ENCODE data around the gene IFT57. TPM values are rescaled to one million over a fixed set of nuclear protein-coding genes. Genes with fewer than 3 reads are reported as not detected.

Gene IFT57
- total RNA-seq, 1 donor from 2014 or later: 27.5 TPM

GRCh38 chr3:108227131-108227530 lies 4.9 kb upstream of the IFT57 start:
- H3K27me3 ChIP-seq (ENCODE audit: insufficient read depth, low read length): no peaks in the 10 kb centered on the region
- TF ChIP-seq EZH2 (IDR thresholded peaks at IDR 0.05; ENCODE audit: insufficient read depth, low read length): no peak

GRCh38 chr3:108225221-108225620 lies 3.0 kb upstream of the IFT57 start:
- FAIRE-seq: no peak
- H3K9me3 Mint-ChIP-seq (ENCODE audit: unreplicated experiment): no peaks in the 10 kb centered on the region

More at GRCh38 chr3:108227131-108227530, 4.9 kb upstream of the IFT57 start:
- Histone ChIP-seq H3K4me2 (ENCODE audit: low read length) (no peak overlapping the region), H2AFZ (ENCODE audit: low read depth, low read length) (no peak overlapping the region), H3K9me3 (ENCODE audit: insufficient read depth, low read depth, low read length) (no peaks in the 10 kb centered on the region), H3K9ac (ENCODE audit: low read length) (no peak overlapping the region), H3K4me1 (ENCODE audit: insufficient read depth, low read length) (no peaks in the 10 kb centered on the region), H4K20me1 (ENCODE audit: insufficient read depth, low read length) (no peaks in the 10 kb centered on the region), H3K79me2 (ENCODE audit: insufficient read depth, low read length) (no peaks in the 10 kb centered on the region), H3K27ac (ENCODE audit: low read depth, low read length) (no peak overlapping the region), H3K4me3 (ENCODE audit: insufficient read depth, low read depth, low read length) (no peak overlapping the region), H3K36me3 (ENCODE audit: insufficient read depth, low read length) (no peaks in the 10 kb centered on the region)
- Mint-ChIP-seq H3K4me3 (ENCODE audit: unreplicated experiment) (no peak overlapping the region), H3K36me3 (ENCODE audit: low read depth, unreplicated experiment) (no peaks in the 10 kb centered on the region), H3K9me3 (ENCODE audit: unreplicated experiment) (no peaks in the 10 kb centered on the region), H3K27ac (ENCODE audit: unreplicated experiment) (no peak overlapping the region), H3K27me3 (ENCODE audit: low read depth, unreplicated experiment) (peaks cover 2% of the 10 kb centered on the region), H3K4me1 (ENCODE audit: low read depth, unreplicated experiment) (no peaks in the 10 kb centered on the region)
- DNase-seq (ENCODE audit: low read depth) (no peak), FAIRE-seq (no peak)

GRCh38 chr3:108223928-108224327 lies 1.7 kb upstream of the IFT57 start:
- no peak overlapping the region for H2AFZ ChIP-seq (ENCODE audit: low read depth, low read length)

More at GRCh38 chr3:108225221-108225620, 3.0 kb upstream of the IFT57 start:
- no peak overlapping the region for H3K4me2 ChIP-seq (ENCODE audit: low read length)
- H3K4me3 Mint-ChIP-seq (ENCODE audit: unreplicated experiment): no peak overlapping the region
- no peak overlapping the region for H2AFZ ChIP-seq (ENCODE audit: low read depth, low read length)
- peaks cover 4% of the 10 kb centered on the region for H3K4me1 ChIP-seq (ENCODE audit: insufficient read depth, low read length)
- peaks cover 1% of the 10 kb centered on the region for H3K4me1 Mint-ChIP-seq (ENCODE audit: low read depth, unreplicated experiment)
- H3K27ac ChIP-seq (ENCODE audit: low read depth, low read length): no peak overlapping the region
- no peak for DNase-seq (ENCODE audit: low read depth)
- H3K79me2 ChIP-seq (ENCODE audit: insufficient read depth, low read length): peaks cover 19% of the 10 kb centered on the region
- no peak for TF ChIP-seq CTCF (IDR thresholded peaks at IDR 0.05; ENCODE audit: insufficient read depth, low read depth, low read length)
- no peak for TF ChIP-seq EZH2 (IDR thresholded peaks at IDR 0.05; ENCODE audit: insufficient read depth, low read length)
- H3K27me3 Mint-ChIP-seq (ENCODE audit: low read depth, unreplicated experiment): peaks cover 2% of the 10 kb centered on the region
- no peak overlapping the region for H3K27ac Mint-ChIP-seq (ENCODE audit: unreplicated experiment)
- H3K36me3 ChIP-seq (ENCODE audit: insufficient read depth, low read length): no peaks in the 10 kb centered on the region
- H4K20me1 ChIP-seq (ENCODE audit: insufficient read depth, low read length): no peaks in the 10 kb centered on the region
- no peaks in the 10 kb centered on the region for H3K9me3 ChIP-seq (ENCODE audit: insufficient read depth, low read depth, low read length)
- H3K36me3 Mint-ChIP-seq (ENCODE audit: low read depth, unreplicated experiment): no peaks in the 10 kb centered on the region
- H3K4me3 ChIP-seq (ENCODE audit: insufficient read depth, low read depth, low read length): no peak overlapping the region
- no peak overlapping the region for H3K9ac ChIP-seq (ENCODE audit: low read length)
- H3K27me3 ChIP-seq (ENCODE audit: insufficient read depth, low read length): no peaks in the 10 kb centered on the region

More at GRCh38 chr3:108223928-108224327, 1.7 kb upstream of the IFT57 start:
- peaks cover 2% of the 10 kb centered on the region for H3K27me3 Mint-ChIP-seq (ENCODE audit: low read depth, unreplicated experiment)
- TF ChIP-seq CTCF (IDR thresholded peaks at IDR 0.05; ENCODE audit: insufficient read depth, low read depth, low read length): no peak
- TF ChIP-seq EZH2 (IDR thresholded peaks at IDR 0.05; ENCODE audit: insufficient read depth, low read length): no peak
- peaks cover 3% of the 10 kb centered on the region for H3K4me1 Mint-ChIP-seq (ENCODE audit: low read depth, unreplicated experiment)
- H3K79me2 ChIP-seq (ENCODE audit: insufficient read depth, low read length): peaks cover 30% of the 10 kb centered on the region
- H3K9me3 ChIP-seq (ENCODE audit: insufficient read depth, low read depth, low read length): no peaks in the 10 kb centered on the region
- H3K27me3 ChIP-seq (ENCODE audit: insufficient read depth, low read length): no peaks in the 10 kb centered on the region
- FAIRE-seq (peak; percentile 5), DNase-seq (ENCODE audit: low read depth) (no peak)
- peaks cover 4% of the 10 kb centered on the region for H3K4me1 ChIP-seq (ENCODE audit: insufficient read depth, low read length)
- no peak overlapping the region for H3K27ac Mint-ChIP-seq (ENCODE audit: unreplicated experiment)
- H4K20me1 ChIP-seq (ENCODE audit: insufficient read depth, low read length): no peaks in the 10 kb centered on the region
- no peak overlapping the region for H3K27ac ChIP-seq (ENCODE audit: low read depth, low read length)
- no peaks in the 10 kb centered on the region for H3K9me3 Mint-ChIP-seq (ENCODE audit: unreplicated experiment)
- H3K36me3 ChIP-seq (ENCODE audit: insufficient read depth, low read length): no peaks in the 10 kb centered on the region
- no peaks in the 10 kb centered on the region for H3K36me3 Mint-ChIP-seq (ENCODE audit: low read depth, unreplicated experiment)
- H3K4me2 ChIP-seq (ENCODE audit: low read length): no peak overlapping the region
- H3K4me3 ChIP-seq (ENCODE audit: insufficient read depth, low read depth, low read length): no peak overlapping the region
- H3K9ac ChIP-seq (ENCODE audit: low read length): no peak overlapping the region
- H3K4me3 Mint-ChIP-seq (ENCODE audit: unreplicated experiment): no peak overlapping the region
